HG03025 (cell line): ENCODE data around the gene S100A2.
"Not testable (repeated sequence)": the region's sequence is repeated elsewhere in the genome, so short reads cannot be mapped to it uniquely, and the experiment has no call there.

Source experiments
- ATAC-seq: cut with Tn5 transposase; IDR thresholded peaks from one replicate; pipeline ENCODE4 v1.9.1; 2021; ENCODE audit warnings: mild to moderate bottlenecking, moderate library complexity; ENCODE audit not compliant: unreplicated experiment, low FRiP score

Gene S100A2

DNA sequence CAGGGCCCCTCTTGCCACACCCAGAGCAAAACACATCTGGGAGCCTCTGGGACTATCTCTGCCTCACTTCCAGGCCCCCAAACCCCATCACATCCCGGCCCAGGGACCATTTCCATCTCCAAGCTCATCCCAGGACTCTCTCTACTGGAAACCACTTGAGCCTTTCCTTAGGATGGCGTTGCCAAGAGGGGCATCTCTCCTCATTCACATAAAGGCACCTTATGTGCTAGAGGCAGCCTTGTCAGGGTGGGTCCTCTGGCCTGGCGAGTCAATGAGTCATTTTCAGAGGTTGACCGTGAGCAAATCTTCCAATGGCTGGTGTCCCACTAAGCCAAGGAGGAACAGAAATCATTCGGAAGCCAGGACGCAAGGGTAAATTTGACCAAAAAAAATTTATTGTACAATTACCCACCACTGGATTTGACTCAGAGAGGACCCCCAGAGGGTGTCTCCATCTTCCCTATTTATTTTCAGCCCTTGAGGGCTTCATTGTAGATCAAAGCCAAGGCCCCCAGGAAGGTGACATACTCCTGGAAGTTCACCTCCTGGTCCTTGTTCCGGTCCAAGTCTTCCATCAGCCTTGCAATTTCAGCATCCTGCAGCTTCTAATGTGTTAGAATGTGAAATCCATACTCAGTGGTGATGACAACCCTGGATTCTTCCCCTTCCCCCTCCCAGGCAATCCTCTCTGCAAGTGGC is 31.3 kb downstream of the S100A2 start:
- ATAC-seq, result no peak

- ATAC-seq, result no peak
These were observed 31.9 kb downstream of the S100A2 start for GRCh38 chr1:153533689-153534201.

- ATAC-seq, result no peak
These were observed 32.7 kb downstream of the S100A2 start for GRCh38 chr1:153532769-153533599.

- no peak for ATAC-seq
These were observed 33.5 kb downstream of the S100A2 start for GRCh38 chr1:153532181-153532580.

- ATAC-seq, result no peak
These were observed 34.0 kb downstream of the S100A2 start for GRCh38 chr1:153531638-153532037.

DNA sequence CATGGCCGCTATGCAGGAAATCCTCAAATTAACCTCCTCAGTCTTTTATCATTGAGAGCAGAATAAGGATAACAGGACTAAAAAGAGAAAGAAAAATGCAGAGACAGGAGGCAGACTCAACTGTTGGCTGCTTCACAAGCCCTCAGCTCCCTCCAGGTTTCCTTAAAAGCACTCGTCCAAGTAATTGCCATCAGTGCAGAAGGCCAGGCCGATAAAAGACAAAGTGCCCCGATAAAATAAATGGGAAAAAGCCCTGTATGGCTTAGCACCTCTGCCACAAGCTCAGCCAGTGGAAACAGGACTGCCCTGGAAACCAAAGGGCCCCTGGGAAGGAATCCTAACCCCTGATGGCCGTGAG is 38.0 kb downstream of the S100A2 start:
- no peak for ATAC-seq

- ATAC-seq, result no peak
These were observed 38.5 kb downstream of the S100A2 start for GRCh38 chr1:153527023-153527682.

DNA sequence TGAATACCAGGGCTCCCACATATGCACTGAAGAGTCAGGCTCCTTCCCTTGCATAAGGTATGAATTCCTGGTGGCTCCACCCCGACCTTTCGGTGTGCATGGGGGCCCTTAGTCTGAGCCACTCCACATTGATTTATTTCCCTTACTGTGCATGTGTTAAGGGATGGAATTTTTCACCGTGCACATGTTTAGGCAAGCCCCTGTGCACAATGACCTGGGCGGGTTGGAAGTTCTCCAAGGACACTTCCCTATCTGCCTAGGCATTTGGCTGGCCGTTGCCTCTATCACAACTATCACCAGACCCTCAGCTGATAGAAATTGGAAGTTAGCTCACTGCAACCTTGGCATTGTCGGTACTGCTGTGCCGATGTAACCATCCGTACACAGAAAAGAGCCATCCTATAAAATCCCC is 39.5 kb downstream of the S100A2 start:
- no peak for ATAC-seq

- ATAC-seq, result no peak
These were observed 40.4 kb downstream of the S100A2 start for GRCh38 chr1:153525088-153525728.

DNA sequence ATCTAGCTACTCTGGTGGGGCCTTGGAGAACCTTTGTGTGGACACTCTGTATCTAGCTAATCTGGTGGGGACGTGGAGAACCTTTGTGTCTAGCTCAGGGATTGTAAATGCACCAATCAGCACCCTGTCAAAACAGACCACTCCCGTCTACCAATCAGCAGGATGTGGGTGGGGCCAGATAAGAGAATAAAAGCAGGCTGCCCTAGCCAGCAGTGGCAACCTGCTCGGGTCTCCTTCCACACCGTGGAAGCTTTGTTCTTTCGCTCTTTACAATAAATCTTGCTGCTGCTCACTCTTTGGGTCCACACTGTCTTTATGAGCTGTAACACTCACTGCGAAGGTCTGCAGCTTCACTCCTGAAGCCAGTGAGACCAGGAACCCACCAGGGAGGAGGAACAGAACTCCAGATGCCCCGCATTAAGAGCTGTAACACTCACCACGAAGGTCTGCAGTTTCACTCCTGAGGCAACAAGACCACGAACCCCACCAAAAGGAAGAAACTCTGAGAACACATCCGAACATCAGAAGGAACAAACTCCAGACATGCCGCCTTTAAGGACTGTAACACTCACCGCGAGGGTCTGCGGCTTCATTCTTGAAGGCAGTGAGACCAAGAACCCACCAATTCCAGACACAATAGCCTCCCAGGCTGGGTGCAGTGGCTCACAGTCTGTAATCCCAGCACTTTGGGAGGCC is 43.1 kb downstream of the S100A2 start:
- ATAC-seq, result not testable (repeated sequence)

DNA sequence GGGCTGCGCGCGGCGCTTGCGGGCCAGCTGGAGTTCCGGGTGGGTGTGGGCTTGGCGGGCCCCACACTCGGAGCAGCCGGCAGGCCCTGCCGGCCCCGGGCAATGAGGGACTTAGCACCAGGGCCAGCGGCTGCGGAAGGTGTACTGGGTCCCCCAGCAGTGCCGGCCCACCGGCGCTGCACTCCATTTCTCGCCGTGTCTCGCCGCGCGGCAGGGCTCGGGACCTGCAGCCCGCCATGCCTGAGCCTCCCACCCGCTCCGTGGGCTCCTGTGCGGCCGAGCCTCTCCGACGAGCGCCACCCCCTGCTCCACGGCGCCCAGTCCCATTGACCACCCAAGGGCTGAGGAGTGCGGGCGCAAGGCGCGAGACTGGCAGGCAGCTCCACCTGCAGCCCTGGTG is 43.8 kb downstream of the S100A2 start:
- not testable (repeated sequence) for ATAC-seq

DNA sequence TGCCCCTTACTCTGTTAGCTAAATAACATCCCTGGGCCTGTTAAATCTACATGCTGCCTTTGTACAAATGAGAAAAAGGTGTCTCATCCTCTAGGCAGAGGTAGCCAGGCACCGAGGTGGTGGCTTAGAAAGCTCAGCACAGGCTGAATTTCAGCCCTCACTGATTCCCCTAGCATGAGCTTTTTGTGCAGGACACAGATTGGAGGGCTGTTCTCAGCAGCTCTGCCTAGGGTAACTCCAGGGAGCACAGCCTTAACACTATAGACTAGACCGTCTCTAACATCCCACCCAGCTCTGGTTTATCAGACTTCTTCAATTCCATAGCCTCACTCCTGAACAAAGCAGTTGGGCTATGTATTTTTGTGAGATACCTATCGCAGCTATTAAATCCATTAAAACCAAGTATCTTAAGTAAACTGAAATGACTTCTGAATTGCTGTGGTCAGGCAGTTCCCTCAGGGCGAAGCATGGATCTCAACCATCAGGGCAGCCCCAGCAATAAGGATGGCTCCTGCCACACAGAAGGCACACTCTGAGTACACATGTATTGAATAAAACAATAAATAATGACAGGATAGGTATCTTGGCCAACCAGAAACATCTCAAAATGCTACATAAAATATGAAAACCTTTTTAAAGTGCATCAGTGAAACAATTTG is 44.7 kb downstream of the S100A2 start:
- ATAC-seq, result no peak

GRCh38 chr1:153520137-153520691 is 45.4 kb downstream of the S100A2 start:
- not testable (repeated sequence) for ATAC-seq

DNA sequence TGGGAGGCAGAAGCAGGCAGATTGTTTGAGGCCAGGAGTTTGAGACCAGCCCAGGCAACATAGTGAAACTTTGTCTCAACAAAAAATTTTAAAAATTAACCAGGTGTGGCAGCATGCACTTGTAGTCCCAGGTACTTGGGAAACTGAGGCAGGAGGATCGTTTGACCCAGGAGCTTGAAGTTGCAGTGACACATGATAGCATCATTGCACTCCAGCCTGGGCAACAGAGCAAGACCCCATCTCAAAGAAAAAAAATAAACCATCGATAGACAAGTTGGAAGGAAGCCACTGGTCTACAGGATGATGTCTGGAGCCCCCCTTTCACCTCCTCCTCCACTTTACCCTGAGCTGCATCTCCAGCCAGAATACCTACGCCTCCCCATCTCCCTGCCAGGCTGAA is 46.4 kb downstream of the S100A2 start:
- ATAC-seq, result no peak

DNA sequence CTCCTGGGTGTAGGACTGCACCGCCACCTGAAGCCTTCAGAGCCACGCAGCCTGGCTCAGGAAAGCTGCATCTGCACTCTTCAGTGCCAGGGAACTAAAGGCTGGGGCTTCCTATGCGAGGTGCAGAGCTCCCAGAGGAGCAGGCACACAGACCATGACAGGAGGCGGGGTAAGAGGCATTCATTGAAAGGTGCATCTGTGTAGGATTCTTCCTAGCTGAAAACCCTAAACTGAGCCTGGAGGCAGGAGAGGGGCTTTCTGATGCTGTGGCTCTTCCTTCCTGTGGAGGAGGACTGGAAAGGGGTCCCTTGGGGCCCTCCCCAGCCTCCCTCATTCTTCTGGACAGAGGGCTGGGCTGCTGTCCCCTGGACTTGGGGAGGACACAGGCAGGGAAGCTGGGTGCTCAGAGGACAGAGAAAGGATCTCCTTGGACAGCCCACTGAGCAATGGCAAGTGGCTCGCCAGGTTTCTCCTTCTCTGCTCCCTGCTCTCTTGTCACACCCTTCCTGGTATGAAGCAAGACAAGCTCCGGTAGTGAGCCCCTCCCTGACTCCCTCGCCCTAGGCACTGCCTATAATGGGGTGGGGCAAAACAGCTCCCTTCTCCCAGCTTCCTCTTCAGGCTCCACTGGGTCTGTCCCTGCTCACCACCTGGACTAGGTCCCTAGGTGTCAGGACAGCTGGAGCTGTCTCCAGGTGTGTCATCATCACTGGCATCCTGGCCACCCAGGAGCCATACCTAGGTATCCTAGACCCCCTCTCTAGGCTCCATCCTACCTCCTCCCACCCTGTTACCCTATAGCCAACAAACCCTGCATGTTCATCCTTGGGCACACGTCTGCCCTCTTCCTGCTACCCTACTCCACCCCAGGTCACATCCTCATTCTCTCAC is 49.9 kb downstream of the S100A2 start:
- no peak for ATAC-seq

GRCh38 chr1:153513666-153514065 is 52.0 kb downstream of the S100A2 start:
- no peak for ATAC-seq

- ATAC-seq, result no peak
These were observed 52.6 kb downstream of the S100A2 start for GRCh38 chr1:153513023-153513422.
